Endothelial cell of umbilical vein (primary cell): ENCODE data around the gene SWAP70. TPM values are rescaled to one million over a fixed set of nuclear protein-coding genes. Genes with fewer than 3 reads are reported as not detected.

Source experiments
- BruUV-seq: library from RNA; stranded (reverse); fragments of 400-500 nt; replicated peaks from 2 replicates; lab custom pipeline; 2021; lab: Mats Ljungman, UMichigan
- CTCF ChIA-PET: fragments of 300-600, 350-600 bp; sonication (Branson Sonifier 250); formaldehyde crosslinking; loops from one replicate; lab custom pipeline; 2021; ENCODE audit warnings: antibody characterized with exemption, inconsistent platforms; lab: Charles Lee
- POLR2A ChIA-PET: fragments of 300-600, 350-600 bp; sonication (Branson Sonifier 250); formaldehyde crosslinking; loops from one replicate; lab custom pipeline; 2021; ENCODE audit warnings: antibody characterized with exemption, inconsistent platforms; lab: Charles Lee
- DNase-seq: peaks from one replicate; pipeline ENCODE4 v3.0.0-alpha.2; 2011; ENCODE audit warnings: low read depth, low spot score
- FAIRE-seq: peaks from 2 replicates; lab custom pipeline; 2011; peaks lifted over from hg19 to GRCh38; lab: Jason Lieb, UNC
- H2AFZ ChIP-seq: 2 replicates; pipeline ENCODE4 v1.6.0; 2012; ENCODE audit warnings: low read depth, low read length, control low read depth, inconsistent platforms
- H3K27ac ChIP-seq: 2 replicates; pipeline ENCODE4 v1.5.1; 2011; ENCODE audit warnings: low read depth, mild to moderate bottlenecking, control low read depth, low read length, moderate library complexity; ENCODE audit not compliant: insufficient read depth
- H3K27me3 ChIP-seq, 2 experiments: 2 replicates each; pipeline versions ENCODE4 v1.6.0 to v1.6.1; 2011; ENCODE audit warnings: low read length in 2 of 2, mixed read lengths in 1 of 2; ENCODE audit not compliant: control insufficient read depth in 2 of 2, insufficient read depth in 2 of 2
- H3K36me3 ChIP-seq, 2 experiments: 2 replicates in 1 of 2; 3 replicates in 1 of 2; pipeline ENCODE4 v1.5.1; 2011; ENCODE audit warnings: low read length in 2 of 2, mild to moderate bottlenecking in 1 of 2, moderate library complexity in 1 of 2; ENCODE audit not compliant: control insufficient read depth in 2 of 2, insufficient read depth in 2 of 2; ENCODE audit errors: extremely low read depth in 1 of 2
- H3K4me1 ChIP-seq: 3 replicates; pipeline ENCODE4 v1.5.1; 2011; ENCODE audit warnings: mild to moderate bottlenecking, low read length; ENCODE audit not compliant: control insufficient read depth, insufficient read depth; ENCODE audit errors: extremely low read depth
- H3K4me2 ChIP-seq: 2 replicates; pipeline ENCODE4 v1.6.1; 2011; ENCODE audit warnings: low read length, control low read depth, mixed read lengths; ENCODE audit not compliant: insufficient read depth
- H3K4me3 ChIP-seq, 3 experiments: fragments of 200-600 bp in 1 of 3; sonication (generic), shearing (Covaris generic) in 1 of 3; replicated peaks in 1 of 3; 2 replicates each; pipeline ENCODE4 v1.5.1; 2011 to 2016; ENCODE audit warnings: control low read depth in 3 of 3, low read length in 3 of 3, mild to moderate bottlenecking in 2 of 3, inconsistent platforms in 1 of 3, low read depth in 1 of 3, moderate library complexity in 1 of 3; ENCODE audit not compliant: insufficient read depth in 1 of 3
- H3K79me2 ChIP-seq: 2 replicates; pipeline ENCODE4 v1.6.0; 2012; ENCODE audit warnings: low read length, inconsistent platforms; ENCODE audit not compliant: control insufficient read depth, insufficient read depth
- H3K9ac ChIP-seq: replicated peaks from 2 replicates; pipeline ENCODE3; 2011; ENCODE audit warnings: low read length, control low read depth; ENCODE audit not compliant: insufficient read depth; ENCODE audit errors: extremely low read depth
- H3K9me1 ChIP-seq: replicated peaks from 3 replicates; pipeline ENCODE4 v1.6.0; 2011; ENCODE audit warnings: mild to moderate bottlenecking, low read length; ENCODE audit not compliant: control insufficient read depth, insufficient read depth; ENCODE audit errors: extremely low read depth
- H3K9me3 ChIP-seq: replicated peaks from 2 replicates; pipeline ENCODE4 v1.5.1; 2012; ENCODE audit warnings: low read length, inconsistent platforms; ENCODE audit not compliant: control insufficient read depth, insufficient read depth
- H4K20me1 ChIP-seq: replicated peaks from 2 replicates; pipeline ENCODE3; 2011; ENCODE audit warnings: mild to moderate bottlenecking, low read length; ENCODE audit not compliant: control insufficient read depth, insufficient read depth; ENCODE audit errors: extremely low read depth
- EZH2 ChIP-seq: IDR thresholded peaks from 2 replicates; pipeline ENCODE4 v1.6.1; 2012; ENCODE audit warnings: borderline replicate concordance, low read depth, mild to moderate bottlenecking, moderate library complexity, low read length, inconsistent platforms; ENCODE audit not compliant: severe bottlenecking
- FOS ChIP-seq: IDR thresholded peaks from 2 replicates; pipeline ENCODE4 v1.6.1; 2011; ENCODE audit warnings: mild to moderate bottlenecking, low read length, moderate library complexity, borderline replicate concordance; ENCODE audit not compliant: insufficient read depth
- GATA2 ChIP-seq: IDR thresholded peaks from 2 replicates; pipeline ENCODE4 v1.7.0; 2011; ENCODE audit warnings: low read depth, mild to moderate bottlenecking, moderate library complexity, mixed read lengths, low read length; ENCODE audit not compliant: insufficient read length, insufficient read depth
- JUN ChIP-seq: IDR thresholded peaks from 2 replicates; pipeline ENCODE4 v1.6.1; 2011; ENCODE audit warnings: borderline replicate concordance, low read depth; ENCODE audit not compliant: insufficient read length, insufficient read depth
- MAX ChIP-seq: IDR thresholded peaks from 2 replicates; pipeline ENCODE4 v1.6.1; 2011; ENCODE audit not compliant: insufficient read depth, insufficient read length
- MYC ChIP-seq: IDR thresholded peaks from one replicate; pipeline ENCODE4 v1.6.1; 2011; ENCODE audit warnings: mild to moderate bottlenecking, low read depth, low read length
- POLR2A ChIP-seq: IDR thresholded peaks from 2 replicates; pipeline ENCODE4 v1.6.1; 2012; ENCODE audit warnings: low read depth, mild to moderate bottlenecking, control low read depth, low read length
- POLR2AphosphoS5 ChIP-seq: IDR thresholded peaks from 2 replicates; pipeline ENCODE4 v1.6.1; 2012; ENCODE audit warnings: low read depth, mild to moderate bottlenecking, control low read depth, low read length, moderate library complexity; ENCODE audit not compliant: insufficient read depth
- dilution Hi-C: fragments of 300-500 bp; cut with MboI; formaldehyde crosslinking; loops from one replicate; pipeline ENCODE4 v1.15.0; 2019; ENCODE audit warnings: low sequenced_read_pairs; ENCODE audit not compliant: extremely low pct_ligation_motif_present
- intact Hi-C: fragments of 100-400 bp; cut with micrococcal nuclease; formaldehyde crosslinking; loops from one replicate; pipeline ENCODE4 v1.10.0; 2022
- polyA plus RNA-seq, 4 experiments: library from polyadenylated mRNA; depleted of rRNA in 3 of 4; stranded (reverse) in 3 of 4; unstranded in 1 of 4; fragments of >200 nt; gene quantifications; 2 replicates each; pipeline versions ENCODE4 v1.2.1 to v1.2.3, GENCODE V29; 2011 to 2012; ENCODE audit warnings: missing spikeins in 1 of 4
- total RNA-seq: library from RNA; stranded (reverse); gene quantifications from 2 replicates; pipeline ENCODE4 v1.2.3, GENCODE V29; 2021
- TF ChIP-seq, protein P1 (sequence below), 2 donors: IDR thresholded peaks; 1 replicate in 1 of 2; 2 replicates in 1 of 2; pipeline ENCODE4 v1.5.1; 2011; ENCODE audit warnings: low read length in 2 of 2, mild to moderate bottlenecking in 2 of 2, moderate library complexity in 2 of 2, control low read depth in 1 of 2, inconsistent platforms in 1 of 2, low read depth in 1 of 2; ENCODE audit not compliant: insufficient read depth in 1 of 2; ENCODE audit errors: extremely low read depth in 1 of 2

Gene SWAP70
- total and polyA plus RNA-seq, 2 donors (not counting 3 experiments of a cell fraction or from before 2014, with no cell fraction given), result 52.5 to 165 TPM

GRCh38 chr11:9615031-9615451, 48.8 kb upstream of the SWAP70 start:
- TF ChIP-seq EZH2, result no peak
- no TSS peak for BruUV-seq
- H3K9ac ChIP-seq, result peak overlapping the region; percentile 98
- peak overlapping the region; percentile 100 for H3K27ac ChIP-seq
- no peaks in the 10 kb centered on the region for H3K9me1 ChIP-seq
- no peaks in the 10 kb centered on the region for H3K9me3 ChIP-seq
- CTCF ChIA-PET, result no interaction called here
- H3K36me3 ChIP-seq, result no peaks in the 10 kb centered on the region
- POLR2A ChIA-PET, result no interaction called here
- FAIRE-seq (no peak), DNase-seq (no peak)
- H3K27me3 ChIP-seq, result no peaks in the 10 kb centered on the region
- peak overlapping the region in 1 of 3 experiments; percentile 54 for H3K4me3 ChIP-seq
- dilution Hi-C loops, result loop anchor here (25.0 kb wide), 1 partner anchor 122 kb away; no protein-coding TSS in a partner anchor
- peaks cover 36% of the 10 kb centered on the region for H3K4me1 ChIP-seq
- H3K4me2 ChIP-seq, result peak overlapping the region; percentile 77
- intact Hi-C loops, result loop anchor here (2.0 kb wide), 1 partner anchor 710 kb away; no protein-coding TSS in a partner anchor
- no peaks in the 10 kb centered on the region for H3K79me2 ChIP-seq
- H4K20me1 ChIP-seq, result no peaks in the 10 kb centered on the region
- H2AFZ ChIP-seq, result no peak overlapping the region

- dilution Hi-C loops (loop anchor here (25.0 kb wide), 1 partner anchor 121 kb away; no protein-coding TSS in a partner anchor), intact Hi-C loops (no loop called here)
- FAIRE-seq, result no peak
- Histone ChIP-seq H2AFZ (no peak overlapping the region), H4K20me1 (no peaks in the 10 kb centered on the region), H3K4me2 (no peak overlapping the region), H3K9ac (no peak overlapping the region), H3K79me2 (no peaks in the 10 kb centered on the region), H3K9me1 (no peaks in the 10 kb centered on the region), H3K36me3 (no peaks in the 10 kb centered on the region), H3K27ac (no peak overlapping the region), H3K27me3 (no peaks in the 10 kb centered on the region), H3K4me3 (no peak overlapping the region), H3K9me3 (no peaks in the 10 kb centered on the region), H3K4me1 (peaks cover 36% of the 10 kb centered on the region)
- no TSS peak for BruUV-seq
- DNase-seq, result peak; percentile 12
- POLR2A ChIA-PET, result no interaction called here
- CTCF ChIA-PET, result interaction anchor here (1.3 kb wide), 1 partner anchor 81 kb away, joined by 4 read pairs; no protein-coding TSS in a partner anchor
- TF ChIP-seq JUN (no peak), POLR2A (no peak), EZH2 (no peak), POLR2AphosphoS5 (no peak), MYC (no peak), MAX (no peak), GATA2 (no peak), FOS (no peak)
- TF ChIP-seq, protein P1, sequence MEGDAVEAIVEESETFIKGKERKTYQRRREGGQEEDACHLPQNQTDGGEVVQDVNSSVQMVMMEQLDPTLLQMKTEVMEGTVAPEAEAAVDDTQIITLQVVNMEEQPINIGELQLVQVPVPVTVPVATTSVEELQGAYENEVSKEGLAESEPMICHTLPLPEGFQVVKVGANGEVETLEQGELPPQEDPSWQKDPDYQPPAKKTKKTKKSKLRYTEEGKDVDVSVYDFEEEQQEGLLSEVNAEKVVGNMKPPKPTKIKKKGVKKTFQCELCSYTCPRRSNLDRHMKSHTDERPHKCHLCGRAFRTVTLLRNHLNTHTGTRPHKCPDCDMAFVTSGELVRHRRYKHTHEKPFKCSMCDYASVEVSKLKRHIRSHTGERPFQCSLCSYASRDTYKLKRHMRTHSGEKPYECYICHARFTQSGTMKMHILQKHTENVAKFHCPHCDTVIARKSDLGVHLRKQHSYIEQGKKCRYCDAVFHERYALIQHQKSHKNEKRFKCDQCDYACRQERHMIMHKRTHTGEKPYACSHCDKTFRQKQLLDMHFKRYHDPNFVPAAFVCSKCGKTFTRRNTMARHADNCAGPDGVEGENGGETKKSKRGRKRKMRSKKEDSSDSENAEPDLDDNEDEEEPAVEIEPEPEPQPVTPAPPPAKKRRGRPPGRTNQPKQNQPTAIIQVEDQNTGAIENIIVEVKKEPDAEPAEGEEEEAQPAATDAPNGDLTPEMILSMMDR (IDR thresholded peaks at IDR 0.05; ENCODE audit: extremely low read depth in 1 of 2, insufficient read depth in 1 of 2, low read depth in 1 of 2, low read length in 2 of 2), result no peak
These were observed 47.7 kb upstream of the SWAP70 start for GRCh38 chr11:9616042-9616675.
